HG02610 (cell line): ENCODE data around the gene BRI3BP.
"Not testable (repeated sequence)": the region's sequence is repeated elsewhere in the genome, so short reads cannot be mapped to it uniquely, and the experiment has no call there.

Experiments
- ATAC-seq: cut with Tn5 transposase; IDR thresholded peaks from one replicate; pipeline ENCODE4 v1.9.1; 2021; ENCODE audit warnings: mild to moderate bottlenecking, moderate library complexity; ENCODE audit not compliant: unreplicated experiment

BRI3BP gene

DNA sequence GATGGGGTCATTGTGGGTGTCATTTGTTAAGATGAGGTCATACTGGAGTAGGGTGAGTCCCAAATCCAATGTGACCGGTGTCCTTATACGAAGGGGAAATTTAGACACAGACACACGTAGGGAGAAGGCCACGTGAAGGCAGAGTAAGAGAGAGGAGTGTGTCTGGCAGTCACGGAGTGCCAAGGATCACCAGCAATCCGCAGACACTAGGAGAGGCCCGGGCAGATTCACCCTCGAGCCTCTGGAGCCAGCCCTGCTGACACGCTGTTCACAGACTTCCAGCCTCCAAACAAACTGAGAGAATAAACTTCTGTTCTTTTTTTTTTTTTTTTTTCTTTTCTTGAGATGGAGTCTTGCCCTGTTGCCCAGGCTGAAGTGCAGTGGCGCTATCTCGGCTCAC, 24.9 kb downstream of the BRI3BP start:
- no peak for ATAC-seq

GRCh38 chr12:125021096-125021495, 27.7 kb downstream of the BRI3BP start:
- no peak for ATAC-seq

- no peak for ATAC-seq
Measured at GRCh38 chr12:125021771-125022170, 28.3 kb downstream of the BRI3BP start.

GRCh38 chr12:125023065-125023464, 29.6 kb downstream of the BRI3BP start:
- ATAC-seq: no peak

DNA sequence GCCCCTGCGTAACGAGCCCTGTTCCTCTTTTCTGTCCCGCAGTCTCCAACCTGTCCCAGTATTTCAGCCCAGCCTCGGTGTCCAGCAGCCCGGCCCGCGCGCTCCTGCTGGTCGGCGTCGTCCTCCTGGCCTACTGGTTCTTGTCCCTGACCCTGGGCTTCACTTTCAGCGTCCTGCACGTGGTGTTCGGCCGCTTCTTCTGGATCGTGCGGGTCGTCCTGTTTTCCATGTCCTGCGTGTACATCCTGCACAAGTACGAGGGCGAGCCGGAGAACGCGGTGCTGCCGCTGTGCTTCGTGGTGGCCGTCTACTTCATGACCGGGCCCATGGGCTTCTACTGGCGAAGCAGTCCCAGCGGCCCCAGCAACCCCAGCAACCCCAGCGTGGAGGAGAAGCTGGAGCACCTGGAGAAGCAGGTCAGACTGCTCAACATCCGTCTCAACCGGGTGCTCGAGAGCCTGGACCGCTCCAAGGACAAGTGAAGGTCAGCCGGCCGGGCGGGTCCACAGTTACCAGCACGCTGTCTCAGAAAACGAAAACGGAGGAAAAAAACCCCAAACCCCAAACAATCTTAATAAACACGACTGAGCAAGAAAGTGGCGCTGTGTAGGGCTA, 31.6 kb downstream of the BRI3BP start:
- ATAC-seq: no peak

DNA sequence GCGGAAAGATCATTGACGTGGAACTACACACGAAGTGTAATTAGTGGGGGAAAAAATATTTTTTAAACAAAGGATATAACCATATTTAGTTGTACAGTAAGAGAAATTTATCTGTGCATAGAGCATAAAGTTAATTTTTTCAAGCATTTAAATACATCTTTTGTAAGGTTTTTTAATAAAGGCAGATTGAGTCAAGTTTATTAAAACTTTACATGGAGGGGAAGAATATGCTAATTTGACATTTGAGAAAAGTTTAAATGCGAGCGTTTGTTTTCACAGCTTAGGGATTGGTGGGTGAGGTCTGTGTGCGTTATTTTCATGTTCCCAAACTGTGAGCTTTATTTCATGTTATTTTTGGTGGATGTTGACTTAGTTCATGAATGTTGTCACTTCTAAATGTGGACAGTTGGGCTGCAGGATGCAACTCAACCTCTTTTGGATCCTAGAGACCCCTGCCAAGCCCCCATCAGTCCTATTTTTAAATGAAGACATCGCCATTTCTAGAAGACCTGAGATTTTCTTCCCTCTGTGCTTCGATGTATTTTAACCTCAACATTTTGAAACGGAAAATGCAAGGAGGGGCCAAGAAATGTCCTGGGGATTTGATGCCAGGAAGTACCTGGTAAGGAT, 32.3 kb downstream of the BRI3BP start:
- no peak for ATAC-seq

GRCh38 chr12:125028106-125028505, 34.7 kb downstream of the BRI3BP start:
- no peak for ATAC-seq

GRCh38 chr12:125029761-125030358, 36.4 kb downstream of the BRI3BP start:
- no peak for ATAC-seq

DNA sequence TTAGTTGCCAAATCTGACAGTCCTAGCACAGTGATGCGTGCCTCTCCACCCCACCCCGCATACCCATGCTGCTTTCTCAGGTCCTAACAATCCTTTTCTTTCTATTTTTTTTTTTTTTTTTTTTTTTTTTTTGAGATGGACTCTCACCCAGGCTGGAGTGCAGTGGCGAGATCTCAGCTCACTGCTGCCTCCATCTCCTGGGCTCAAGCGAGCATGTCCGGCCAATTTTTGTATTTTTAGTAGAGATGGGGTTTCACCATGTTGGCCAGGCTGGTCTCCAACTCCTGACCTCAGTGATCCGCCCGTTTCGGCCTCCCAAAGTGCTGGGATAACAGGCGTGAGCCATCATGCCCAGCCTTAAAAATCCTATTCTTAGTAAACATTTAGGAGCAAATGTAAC, 38.0 kb downstream of the BRI3BP start:
- not testable (repeated sequence) for ATAC-seq

DNA sequence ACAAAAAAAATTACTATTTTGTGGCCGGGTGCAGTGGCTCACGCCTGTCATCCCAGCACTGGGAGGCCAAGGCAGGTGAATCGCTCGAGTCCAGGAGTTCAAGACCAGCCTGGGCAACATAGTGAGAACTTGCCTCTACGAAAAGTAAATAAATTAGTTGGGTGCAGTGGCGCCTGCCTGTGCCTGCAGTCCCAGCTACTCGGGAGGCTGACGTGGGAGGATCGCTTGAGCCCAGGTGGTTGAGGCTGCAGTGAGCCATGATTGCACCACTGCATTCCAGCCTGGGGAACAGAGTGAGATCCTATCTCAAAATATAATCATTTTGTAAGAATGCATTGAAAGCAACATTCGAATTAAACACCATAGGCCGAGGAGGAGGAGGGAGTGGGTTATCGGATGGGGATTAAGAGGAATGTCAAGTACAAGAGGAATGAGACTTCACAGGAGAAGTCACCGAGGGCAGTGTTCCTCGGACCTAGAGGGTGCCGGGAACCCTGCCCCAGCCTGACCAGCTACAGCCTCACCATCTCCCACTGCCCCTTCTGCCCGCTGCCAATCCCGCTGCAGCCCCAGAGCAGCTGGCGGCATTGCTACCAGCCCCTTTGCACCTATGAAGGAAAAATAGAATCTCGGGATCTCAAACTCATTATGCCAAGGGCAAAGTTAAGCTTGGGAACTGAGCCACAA, 39.2 kb downstream of the BRI3BP start:
- no peak for ATAC-seq

- ATAC-seq: no peak
Measured at GRCh38 chr12:125033288-125033687, 39.8 kb downstream of the BRI3BP start.

- ATAC-seq: no peak
Measured at GRCh38 chr12:125038976-125039625, 45.7 kb downstream of the BRI3BP start.

- ATAC-seq: no peak
Measured at GRCh38 chr12:125049093-125049458, 55.6 kb downstream of the BRI3BP start.

- ATAC-seq: no peak
Measured at GRCh38 chr12:125050446-125050845, 57.0 kb downstream of the BRI3BP start.

DNA sequence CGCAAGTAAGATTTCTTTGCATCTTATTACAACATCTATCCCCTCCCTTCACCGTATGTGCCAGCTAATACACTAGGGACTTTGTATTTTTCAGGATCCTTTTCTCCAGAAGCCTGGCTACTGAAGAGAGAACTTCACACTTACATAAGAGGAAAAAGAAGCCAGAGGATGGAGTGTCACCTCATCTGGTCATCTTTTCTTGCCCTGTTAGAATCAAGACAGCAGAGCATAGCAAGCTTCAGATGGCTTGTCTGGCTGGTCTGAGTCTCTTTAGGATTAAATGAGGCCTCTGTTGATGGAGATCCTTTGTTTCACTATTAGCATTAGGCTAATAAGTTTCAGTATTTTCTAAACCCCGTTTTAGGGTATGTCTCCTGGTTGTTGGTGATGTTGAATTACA, 57.4 kb downstream of the BRI3BP start:
- no peak for ATAC-seq

DNA sequence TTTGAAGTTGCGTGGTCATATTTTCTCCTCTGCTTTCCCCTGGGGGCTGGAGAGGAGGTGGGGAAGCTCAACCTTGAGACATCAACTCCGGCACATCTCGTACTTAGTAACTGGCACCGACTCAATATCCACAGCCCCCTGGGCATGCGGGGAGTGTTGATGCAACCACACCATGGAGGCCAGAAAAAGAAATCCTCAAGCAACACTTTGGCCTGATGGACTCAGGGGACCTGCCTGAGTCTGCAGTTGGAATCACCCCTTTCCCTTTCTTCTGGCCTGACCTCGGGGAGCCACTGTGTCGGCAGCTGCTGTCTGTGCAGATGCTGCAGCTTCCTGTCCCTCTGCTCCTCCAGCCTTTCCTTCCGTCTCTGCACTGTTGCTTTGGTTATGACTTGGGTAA, 60.4 kb downstream of the BRI3BP start:
- no peak for ATAC-seq

GRCh38 chr12:125055591-125055990, 62.1 kb downstream of the BRI3BP start:
- no peak for ATAC-seq

DNA sequence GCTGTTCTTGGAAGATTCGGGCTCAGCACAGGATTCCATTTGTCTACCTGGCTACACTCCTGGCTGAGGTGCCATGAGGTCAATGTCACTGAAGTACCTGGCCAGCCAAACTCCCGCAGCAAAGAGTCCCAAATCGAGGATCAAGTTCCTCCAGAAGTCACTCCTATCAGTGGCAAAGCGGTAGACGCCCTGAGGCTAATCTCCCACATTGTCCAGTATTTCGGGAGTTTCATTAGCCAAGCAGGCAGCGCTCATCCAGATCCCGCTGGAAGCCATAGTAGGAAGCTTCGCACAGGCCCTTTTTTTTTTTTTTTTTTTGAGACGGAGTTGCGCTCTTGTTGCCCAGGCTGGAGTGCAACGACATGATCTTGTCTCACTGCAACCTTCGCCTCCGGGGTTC, 62.9 kb downstream of the BRI3BP start:
- ATAC-seq: no peak

DNA sequence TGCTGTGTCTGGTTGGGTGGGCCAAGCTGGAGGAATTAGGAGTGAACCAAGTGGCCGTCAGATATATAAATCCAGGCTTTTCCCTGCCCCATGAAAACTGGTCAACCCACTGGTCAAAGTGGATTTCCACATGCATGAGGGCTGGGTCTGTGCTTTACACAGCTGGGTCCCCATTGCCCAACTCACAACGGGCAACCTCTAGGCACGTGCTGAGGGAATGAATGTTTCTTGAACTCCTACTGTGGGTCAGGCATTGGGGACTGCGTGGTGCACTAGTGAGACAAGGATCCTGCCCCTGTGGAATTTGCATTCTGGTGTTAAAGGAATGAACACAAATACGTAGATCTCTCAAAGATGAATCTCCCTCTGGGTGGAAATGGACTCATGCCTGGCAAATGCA, 64.3 kb downstream of the BRI3BP start:
- ATAC-seq: no peak

- ATAC-seq: no peak
Measured at GRCh38 chr12:125061229-125061628, 67.8 kb downstream of the BRI3BP start.

GRCh38 chr12:125063522-125063921, 70.1 kb downstream of the BRI3BP start:
- not testable (repeated sequence) for ATAC-seq

GRCh38 chr12:125064492-125064891, 71.0 kb downstream of the BRI3BP start:
- ATAC-seq: no peak
